TTC549 (cell line): ENCODE measurements around the gene DDX46.
"Not testable (repeated sequence)": the region's sequence is repeated elsewhere in the genome, so short reads cannot be mapped to it uniquely, and the experiment has no call there.

ENCODE experiments used
- FAIRE-seq: peaks from 2 replicates; lab custom pipeline; 2012; peaks lifted over from hg19 to GRCh38; lab: Jason Lieb, UNC

The DDX46 gene, protein sequence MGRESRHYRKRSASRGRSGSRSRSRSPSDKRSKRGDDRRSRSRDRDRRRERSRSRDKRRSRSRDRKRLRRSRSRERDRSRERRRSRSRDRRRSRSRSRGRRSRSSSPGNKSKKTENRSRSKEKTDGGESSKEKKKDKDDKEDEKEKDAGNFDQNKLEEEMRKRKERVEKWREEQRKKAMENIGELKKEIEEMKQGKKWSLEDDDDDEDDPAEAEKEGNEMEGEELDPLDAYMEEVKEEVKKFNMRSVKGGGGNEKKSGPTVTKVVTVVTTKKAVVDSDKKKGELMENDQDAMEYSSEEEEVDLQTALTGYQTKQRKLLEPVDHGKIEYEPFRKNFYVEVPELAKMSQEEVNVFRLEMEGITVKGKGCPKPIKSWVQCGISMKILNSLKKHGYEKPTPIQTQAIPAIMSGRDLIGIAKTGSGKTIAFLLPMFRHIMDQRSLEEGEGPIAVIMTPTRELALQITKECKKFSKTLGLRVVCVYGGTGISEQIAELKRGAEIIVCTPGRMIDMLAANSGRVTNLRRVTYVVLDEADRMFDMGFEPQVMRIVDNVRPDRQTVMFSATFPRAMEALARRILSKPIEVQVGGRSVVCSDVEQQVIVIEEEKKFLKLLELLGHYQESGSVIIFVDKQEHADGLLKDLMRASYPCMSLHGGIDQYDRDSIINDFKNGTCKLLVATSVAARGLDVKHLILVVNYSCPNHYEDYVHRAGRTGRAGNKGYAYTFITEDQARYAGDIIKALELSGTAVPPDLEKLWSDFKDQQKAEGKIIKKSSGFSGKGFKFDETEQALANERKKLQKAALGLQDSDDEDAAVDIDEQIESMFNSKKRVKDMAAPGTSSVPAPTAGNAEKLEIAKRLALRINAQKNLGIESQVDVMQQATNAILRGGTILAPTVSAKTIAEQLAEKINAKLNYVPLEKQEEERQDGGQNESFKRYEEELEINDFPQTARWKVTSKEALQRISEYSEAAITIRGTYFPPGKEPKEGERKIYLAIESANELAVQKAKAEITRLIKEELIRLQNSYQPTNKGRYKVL

DNA sequence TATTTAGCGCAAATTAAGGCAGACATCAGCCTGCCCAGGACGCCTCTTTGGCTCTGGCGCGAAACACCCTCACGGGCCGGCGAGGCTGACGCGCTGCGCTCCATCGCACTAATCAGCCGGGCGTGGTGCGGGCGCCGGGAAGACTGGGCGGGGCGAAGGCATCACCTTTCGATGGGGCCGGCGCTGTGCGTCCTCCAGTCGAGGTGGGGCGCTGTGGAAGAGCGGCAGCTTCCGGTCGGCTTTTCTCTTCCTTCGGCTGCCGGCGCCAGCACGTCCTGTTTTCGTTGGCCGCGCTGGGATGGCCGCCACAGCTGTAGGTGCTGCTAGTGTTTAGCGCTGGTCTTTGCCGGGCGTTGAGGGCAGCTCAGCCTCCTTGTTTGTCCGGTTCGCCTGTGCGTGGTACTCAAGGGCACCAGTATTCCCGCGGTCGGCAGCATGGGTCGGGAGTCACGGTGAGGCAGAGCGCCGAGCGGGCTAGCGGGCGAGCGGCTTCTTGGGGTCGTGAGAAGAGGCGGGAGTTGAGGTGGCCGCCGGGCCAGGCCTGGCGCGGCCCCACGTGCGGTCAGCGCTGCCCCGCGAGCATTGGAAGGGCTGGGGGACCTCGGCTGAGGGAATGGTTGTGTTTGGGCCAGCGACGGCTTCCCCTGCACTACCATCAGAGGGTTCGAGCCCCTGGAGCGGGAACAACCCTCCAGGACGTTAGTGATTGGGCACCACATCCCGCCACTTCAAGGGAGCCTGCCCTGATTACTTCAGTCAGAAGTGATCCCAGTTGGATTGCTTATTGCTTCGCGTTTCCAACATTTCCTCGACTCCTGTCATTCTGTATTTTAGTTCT lies at the start of gene DDX46:
Gene DDX46, plus strand, starts transcription at position 276 of the 838 bp plus-strand sequence. Its CDS starts 160 bp downstream, at position 436.
- FAIRE-seq: no peak

DNA sequence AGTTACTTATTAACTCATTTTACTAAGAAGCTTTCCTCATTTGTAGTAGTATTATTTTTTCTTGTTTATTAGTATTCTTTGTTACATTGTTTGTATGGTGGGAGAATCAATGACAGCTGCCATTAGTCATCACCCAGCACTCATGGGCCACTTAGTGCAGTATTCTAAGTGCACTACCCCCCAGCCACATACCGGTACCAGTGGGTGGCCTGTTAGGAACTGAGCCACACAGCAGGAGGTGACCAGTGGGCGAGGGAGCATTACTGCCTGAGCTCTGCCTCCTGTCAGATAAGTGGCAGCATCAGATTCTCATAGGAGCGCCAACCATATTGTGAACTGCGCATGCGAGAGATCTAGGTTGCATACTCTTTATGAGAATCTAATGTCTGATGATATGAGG lies 44.5 kb upstream of the DDX46 start:
- no peak for FAIRE-seq

DNA sequence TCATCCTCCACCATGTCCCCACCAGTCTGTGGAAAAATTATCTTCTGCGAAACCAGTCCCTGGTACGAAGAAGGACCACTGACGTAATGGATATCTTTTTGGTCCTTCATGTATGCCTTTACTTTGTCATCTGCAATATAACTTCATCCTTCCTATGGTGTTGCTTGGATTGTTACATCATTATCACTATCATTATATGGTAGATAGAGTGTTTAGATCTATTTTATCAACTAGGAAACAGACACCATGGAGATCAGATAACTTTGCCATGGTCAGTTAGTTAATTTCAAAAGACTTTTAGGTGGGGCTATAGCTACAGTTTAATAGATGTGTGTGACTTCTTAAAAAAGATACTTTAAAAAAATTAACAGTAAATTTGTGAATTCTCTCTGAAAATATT lies 44.0 kb upstream of the DDX46 start:
- no peak for FAIRE-seq

DNA sequence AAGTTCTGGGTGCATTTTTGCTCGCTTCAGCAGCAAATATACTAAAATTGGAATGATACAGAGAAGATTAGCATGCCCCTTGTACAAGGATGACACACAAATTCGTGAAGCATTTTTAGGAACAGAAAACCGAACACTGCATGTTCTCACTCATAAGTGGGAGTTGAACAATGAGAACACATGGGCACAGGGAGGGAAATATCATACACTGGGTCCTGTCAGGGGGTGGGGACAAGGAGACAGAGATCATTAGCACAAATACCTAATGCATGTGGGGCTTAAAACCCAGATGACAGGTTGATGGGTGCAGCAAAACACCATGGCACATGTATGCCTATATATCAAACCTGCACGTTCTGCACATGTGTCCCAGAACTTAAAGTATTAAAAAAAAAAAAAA lies 43.1 kb upstream of the DDX46 start:
- FAIRE-seq: not testable (repeated sequence)

DNA sequence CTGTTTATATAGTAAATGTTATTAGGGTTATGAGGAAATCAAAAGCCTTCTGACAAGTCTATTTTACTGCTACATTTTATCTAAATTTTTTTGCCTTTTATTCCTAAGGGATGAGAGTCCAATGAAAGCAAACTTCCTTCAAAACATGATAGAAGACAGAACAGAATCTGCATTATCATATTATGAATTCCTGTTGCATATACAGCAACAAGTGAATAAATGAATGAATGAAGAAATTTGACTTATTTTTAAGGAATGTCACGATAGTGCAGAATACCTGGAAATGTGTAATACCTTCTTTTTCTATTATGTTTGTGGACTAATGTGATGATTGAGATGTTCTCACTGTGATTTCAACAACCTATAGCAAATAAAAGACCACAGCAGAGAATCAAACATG lies 33.7 kb upstream of the DDX46 start:
- no peak for FAIRE-seq

DNA sequence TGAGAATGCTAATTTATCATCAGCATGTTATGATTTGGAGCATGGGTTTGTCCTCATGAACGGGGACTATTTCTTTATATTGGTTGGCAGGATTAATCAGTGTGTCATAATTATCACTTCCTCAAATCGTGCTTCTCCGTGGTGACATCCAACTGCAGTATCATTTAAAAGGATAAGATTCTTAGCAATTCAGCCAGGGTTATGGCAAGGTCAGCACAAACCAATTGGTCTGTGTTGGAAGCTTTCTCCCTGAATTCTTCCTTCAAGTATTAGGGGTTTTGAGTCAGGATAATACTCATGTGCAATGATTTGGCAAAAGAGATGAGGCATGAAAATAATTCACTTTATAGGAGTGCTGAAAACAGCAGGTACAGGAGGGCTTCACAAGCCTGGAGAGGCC lies 25.8 kb upstream of the DDX46 start:
- FAIRE-seq: no peak

DNA sequence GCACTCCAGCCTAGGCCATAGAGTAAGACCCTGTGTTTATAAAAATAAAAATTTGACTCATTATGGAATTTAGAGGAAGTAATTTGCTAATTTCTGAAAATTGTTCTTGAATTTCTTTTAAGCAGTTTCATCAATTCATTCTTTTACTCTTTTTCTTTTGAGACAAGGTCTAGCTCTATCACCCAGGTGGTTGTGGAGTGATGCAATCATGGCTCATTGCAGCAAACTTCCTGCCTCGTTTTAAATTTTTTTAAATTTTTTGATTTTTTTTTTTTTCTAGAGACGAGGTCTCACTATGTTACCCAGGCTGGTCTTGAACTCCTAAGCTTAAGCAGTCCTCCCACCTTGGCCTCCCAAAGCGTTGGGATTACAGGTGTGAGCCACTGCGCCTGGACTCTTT lies 23.3 kb upstream of the DDX46 start:
- no peak for FAIRE-seq

DNA sequence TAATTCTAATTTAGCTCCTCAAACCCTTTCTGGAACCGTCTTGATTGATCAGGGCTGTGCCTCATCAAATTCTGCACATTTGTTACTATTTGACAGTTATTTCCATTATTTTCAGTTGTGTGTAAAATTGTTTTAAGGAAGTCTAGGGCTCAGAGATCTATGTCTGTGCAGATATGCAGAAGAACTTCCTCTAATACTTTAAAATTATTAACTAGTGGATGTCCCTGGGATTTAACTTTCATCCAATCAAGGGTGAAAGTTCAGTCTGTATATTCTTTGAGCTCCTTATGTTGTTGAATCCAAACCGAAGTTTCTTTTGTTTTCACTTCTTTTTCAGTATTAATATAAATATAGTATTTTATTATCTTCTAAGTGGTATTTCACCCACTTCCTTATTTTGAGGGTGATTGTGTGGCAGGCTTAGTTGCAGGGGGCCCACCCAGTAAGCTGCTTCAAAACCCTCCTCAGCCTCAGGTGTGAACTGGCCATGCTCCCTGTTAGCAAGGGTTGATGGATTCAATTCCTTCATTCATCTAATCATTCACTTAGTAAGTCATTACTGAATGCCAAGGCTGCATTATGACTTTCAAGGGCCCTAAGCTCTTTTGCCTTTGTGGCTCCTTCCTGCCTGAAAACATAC lies 22.3 kb upstream of the DDX46 start:
- no peak for FAIRE-seq

DNA sequence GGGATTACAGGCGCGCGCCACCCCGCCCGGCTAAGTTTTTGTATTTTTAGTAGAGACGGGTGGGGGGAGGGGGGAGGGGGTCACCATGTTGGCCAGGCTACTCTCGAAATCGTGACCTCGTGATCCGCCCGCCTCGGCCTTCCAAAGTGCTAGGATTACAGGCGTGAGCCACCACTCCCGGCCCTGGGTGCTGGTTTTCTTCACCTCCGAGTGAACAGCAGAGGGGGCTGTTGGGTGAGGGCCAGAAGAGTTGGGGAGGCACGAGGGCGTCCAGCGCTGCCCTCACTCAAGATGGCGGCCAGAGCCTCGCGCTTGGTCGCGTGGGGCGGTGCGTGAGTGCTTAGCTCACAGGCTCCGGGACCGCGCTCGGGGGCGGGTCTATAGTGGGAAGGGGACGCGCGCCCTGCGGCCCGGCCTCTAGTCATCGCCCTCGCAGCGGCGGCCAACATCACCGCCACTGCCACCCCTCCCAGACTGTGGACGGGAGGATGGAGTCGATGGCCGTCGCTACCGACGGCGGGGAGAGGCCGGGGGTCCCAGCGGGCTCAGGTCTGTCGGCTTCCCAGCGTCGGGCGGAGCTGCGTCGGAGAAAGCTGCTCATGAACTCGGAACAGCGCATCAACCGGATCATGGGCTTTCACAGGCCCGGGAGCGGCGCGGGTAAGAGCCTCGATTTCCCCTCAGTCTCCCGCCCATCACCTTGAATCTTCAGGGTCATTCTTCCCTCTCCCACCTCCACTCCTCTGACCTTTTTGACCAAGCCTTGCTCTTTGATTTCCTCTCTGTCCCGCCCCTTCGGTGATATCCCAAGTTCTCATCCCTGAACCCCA lies 20.2 kb upstream of the DDX46 start, which contains the start of gene CAMLG:
Gene CAMLG, plus strand, starts transcription at position 416 of the 830 bp plus-strand sequence. Its CDS starts 73 bp downstream, at position 489.
- no peak for FAIRE-seq

DNA sequence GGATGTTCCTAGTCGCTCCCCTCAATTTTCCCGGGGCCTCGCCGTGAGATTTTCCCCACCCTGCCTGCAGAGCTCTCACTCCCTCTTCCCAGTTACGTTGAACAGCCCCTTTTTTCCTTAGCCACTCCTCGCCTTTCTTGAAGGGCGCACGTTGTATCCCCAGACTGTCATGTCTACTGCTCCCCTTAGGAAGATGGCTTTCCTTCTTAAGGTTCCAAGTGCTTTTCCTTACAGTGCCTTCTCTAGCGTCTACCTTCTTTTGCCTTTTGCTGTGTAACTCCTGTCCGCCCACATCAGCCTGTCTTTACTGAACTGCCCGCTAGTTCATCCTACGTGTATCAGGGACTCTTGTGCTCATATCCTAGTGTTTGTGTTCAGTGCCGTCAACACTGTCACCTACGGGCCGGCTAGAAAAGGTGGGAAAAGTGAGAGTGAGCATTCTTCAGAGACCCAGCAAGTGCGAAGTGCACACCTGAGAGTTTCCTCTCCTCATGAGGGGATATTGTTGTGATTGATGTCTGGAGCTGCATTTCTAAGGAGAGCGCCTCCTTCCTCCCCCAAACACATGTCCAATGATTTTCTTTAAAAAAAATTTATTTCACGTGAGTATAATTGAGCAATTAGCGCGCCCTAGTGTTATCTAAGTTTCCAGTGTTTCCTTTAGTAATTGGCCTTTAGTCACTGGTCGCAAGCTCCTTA lies 19.5 kb upstream of the DDX46 start:
- no peak for FAIRE-seq

DNA sequence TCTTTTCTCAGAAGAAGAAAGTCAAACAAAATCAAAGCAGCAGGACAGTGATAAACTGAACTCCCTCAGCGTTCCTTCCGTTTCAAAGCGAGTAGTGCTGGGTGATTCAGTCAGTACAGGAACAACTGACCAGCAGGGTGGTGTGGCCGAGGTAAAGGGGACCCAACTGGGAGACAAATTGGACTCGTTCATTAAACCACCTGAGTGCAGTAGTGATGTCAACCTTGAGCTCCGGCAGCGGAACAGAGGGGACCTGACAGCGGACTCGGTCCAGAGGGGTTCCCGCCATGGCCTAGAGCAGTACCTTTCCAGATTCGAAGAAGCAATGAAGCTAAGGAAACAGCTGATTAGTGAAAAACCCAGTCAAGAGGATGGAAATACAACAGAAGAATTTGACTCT lies 17.5 kb upstream of the DDX46 start:
- FAIRE-seq: no peak

DNA sequence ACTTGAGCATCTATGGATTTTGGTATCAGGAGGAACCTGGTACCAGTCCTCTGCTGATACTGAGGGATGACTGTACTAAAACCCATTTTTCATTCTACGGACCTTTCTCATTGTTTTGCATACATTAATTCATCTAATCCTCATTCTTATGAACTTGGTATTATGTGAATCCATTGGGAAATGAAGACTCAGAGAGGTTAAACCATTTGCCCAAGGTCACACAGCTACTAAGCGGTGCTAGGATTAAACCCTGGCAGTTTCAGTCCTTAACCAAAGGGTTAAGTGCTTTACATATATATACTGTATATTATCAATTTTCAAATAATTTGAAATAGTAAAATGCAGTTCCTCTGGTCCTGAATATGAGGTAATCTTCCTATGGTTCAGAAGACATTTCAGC lies 16.4 kb upstream of the DDX46 start:
- no peak for FAIRE-seq

DNA sequence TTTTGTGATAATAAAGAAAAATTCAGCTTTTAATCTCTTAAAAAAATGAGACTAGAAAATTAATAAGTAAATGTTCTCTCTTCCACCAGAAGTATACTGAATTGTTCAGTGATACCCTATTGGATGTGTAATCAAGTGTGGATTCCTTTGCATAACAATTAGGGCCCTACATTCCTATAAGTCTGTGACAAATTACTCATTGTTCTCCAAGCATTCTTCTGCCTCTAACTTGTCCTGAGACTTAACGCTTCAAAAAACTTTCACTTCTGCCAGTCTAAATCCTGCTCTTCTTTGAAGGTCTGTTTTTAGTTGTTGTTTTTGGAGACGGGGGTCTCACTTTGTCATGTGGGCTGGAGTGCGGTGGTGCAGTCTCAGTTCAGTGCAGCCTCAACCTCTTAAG lies 9.2 kb upstream of the DDX46 start:
- FAIRE-seq: no peak

DNA sequence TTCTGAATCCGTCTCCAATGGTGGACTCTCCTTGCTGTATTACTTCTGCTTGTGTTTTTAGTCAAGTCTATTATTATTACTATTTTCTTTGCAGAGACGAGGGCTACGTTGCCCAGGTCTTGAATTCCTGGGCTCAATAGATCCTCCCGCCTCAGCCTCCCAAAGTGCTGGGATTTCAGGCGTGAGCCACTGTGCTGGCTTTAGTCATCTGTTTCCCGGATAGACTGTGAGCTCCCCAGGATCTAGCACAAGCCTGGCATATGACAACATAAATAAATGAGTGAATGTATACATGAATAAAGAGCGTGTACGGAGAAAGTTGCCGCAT lies 439 bp upstream of the DDX46 start:
- FAIRE-seq: no peak

DNA sequence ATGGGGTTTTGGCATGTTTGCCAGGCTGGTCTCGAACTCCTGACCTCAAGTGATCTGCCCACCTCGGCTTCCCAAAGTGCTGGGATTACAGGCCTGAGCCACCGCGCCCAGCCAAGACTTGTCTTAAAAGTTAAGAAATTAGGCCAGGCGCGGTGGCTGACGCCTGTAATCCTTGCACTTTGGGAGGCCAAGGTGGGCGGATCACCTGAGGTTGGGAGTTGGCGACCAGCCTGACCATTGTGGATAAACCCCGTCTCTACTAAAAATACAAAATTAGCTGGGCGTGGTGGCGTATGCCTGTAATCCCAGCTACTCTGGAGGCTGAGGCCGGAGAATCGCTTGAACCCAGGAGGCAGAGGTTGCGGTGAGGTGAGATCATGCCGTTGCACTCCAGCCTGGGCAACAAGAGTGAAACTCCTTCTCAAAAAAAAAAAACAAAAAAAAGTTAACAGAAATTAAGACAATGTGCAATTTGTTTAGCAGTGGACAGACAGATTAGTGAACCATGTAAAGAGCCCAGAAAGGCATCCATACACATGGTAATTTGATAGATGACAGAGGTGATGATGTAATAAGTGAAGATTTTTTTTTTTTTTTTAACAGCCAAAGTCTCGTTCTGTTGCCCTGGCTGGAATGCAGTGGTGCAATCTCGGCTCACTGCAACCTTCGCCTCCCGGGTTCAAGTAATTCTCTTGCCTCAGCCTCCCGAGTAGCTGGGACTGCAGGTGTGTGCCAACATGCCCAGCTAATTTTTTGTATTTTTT lies 9.1 kb downstream of the DDX46 start:
- not testable (repeated sequence) for FAIRE-seq

DNA sequence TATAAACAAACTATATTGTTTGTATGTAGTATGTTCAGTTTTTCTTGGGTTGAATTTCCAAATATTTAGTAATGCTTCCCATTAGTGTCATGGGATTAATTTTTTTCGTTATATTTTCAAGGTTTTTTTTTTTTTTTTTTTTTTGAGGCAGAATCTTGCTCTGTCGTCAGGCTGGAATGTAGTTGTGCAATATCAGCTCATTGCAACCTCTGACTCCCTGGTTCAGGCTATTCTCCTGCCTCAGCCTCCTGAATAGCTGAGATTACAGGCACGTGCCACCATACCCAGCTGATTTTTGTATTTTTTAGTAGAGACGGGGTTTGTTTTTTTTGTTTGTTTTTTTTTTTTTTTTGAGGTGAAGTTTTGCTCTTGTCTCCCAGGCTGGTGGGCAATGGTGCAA lies 10.6 kb downstream of the DDX46 start:
- no peak for FAIRE-seq

DNA sequence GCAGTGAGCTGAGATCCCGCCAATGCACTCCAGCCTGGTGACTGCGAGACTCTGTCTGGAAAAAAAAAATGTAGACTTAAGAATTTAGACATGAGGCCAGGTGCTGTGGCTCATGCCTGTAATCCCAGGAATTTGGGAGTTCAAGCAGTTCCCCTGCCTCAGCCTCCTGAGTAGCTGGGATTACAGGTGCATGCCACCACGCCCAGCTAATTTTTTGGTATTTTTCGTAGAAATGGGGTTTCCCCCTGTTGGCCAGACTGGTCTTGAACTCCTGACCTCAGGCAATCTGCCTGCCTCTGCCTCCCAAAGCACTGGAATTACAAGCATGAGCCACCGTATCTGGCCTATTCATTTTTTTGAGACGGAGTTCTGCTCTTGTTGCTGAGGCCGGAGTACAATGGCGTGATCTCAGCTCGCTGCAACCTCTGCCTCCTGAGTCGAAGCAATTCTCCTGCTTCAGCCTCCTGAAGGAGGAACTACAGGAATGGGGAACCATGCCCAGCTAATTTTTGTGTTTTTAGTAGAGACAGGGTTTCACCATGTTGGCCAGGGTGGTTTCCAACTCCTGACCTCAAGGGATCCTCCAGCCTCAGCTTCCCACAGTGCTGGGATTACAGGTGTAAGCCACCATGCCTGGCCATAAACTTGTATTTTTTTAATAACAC lies 14.0 kb downstream of the DDX46 start:
- no peak for FAIRE-seq

DNA sequence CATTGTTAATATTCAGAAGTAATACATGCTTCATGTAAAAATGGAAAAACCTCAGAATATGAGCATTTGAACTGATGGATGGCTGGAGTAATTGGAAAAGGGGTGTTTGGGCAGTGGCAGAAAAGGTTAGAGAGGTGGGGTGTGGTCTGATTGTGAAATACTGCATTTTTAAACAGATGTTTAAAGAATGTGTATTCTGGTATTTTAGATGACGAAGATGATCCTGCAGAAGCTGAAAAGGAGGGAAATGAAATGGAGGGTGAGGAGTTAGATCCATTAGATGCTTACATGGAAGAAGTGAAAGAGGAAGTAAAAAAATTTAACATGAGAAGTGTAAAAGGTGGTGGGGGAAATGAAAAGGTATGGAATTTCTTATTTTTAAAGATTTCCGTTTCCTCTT lies 18.8 kb downstream of the DDX46 start:
- no peak for FAIRE-seq
